GM18951 (cell line): ENCODE results near the gene GRB2.

Experiments
- POLR2A ChIP-seq: IDR thresholded peaks from 4 replicates; pipeline ENCODE4 v1.6.1; 2011; ENCODE audit warnings: mild to moderate bottlenecking; ENCODE audit not compliant: insufficient read length, insufficient read depth; ENCODE audit errors: extremely low read depth
- in situ Hi-C: fragments of 300-500 bp; cut with MboI; formaldehyde crosslinking; loops from one replicate; pipeline ENCODE4 v1.12.0; 2022; ENCODE audit warnings: low sequenced_read_pairs, mixed read lengths, inconsistent platforms; ENCODE audit not compliant: unreplicated experiment

The GRB2 gene

DNA sequence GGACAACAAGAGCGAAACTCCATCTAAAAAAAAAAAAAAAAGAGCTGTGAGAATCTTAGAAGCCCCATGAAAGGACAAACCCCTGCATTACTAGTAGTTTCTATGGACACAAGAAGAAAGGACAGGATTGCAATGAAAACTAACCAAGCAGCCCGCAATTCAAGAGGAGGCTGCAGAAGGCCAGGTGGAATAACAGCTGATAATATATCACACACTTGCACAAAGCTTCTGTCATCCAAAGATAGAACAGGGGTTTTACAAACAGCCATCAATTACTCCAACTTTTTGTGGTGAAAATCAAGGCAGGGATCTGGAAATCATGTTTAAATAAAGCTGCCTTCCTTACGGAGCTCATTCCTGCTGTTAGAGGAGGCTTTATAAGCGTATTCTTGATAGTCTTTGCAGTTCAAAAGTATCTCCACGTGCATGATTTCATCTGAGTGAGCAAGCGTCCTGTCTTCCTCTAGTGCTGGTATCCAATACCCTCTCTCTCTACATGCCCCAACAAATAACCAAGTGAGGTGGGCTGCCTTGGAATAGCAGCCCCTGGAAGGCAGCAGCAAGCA, 27.8 kb upstream of the GRB2 start:
- no peak for TF ChIP-seq POLR2A
- in situ Hi-C loops, result no loop called here

DNA sequence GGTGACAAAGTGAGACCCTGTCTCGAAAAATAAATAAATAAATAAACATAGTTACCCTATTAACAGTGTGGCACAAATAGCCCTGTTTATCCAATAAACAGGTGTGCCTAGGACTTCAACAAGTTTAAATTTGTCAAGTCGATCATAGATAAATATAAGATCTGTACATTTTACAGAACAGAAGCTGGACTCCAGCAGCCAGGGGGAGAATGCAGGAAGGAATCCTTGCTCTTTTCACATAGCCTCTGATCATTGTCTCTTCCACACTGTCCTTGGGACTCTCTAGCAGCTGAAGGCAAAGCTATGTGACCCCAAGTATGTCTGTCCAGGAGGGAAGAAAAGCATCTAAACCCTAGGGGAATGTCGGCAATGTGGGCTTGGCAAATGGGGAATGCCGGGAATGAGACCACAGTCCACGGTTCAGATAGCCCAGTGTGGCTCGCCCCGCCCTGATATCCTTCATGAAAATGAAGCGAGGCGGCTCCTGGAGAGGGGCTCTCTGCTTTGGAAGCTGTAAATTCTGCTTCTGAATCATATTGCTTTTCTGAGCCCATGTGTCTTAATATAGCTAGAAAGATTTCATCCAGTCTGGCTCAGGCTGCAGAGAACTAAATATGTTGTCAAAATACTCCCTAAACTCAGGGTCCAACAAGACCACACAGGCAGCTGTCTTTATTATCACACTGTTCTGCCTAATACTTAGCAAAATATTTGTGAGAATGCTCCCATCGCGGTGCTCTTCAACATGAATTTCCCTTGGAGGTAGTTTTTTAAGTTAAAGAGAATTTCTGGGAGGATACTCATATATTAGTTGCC, 24.9 kb upstream of the GRB2 start:
- in situ Hi-C loops, result no loop called here
- TF ChIP-seq POLR2A, result no peak

GRCh38 chr17:75428543-75429469, 23.3 kb upstream of the GRB2 start:
- TF ChIP-seq POLR2A, result no peak
- in situ Hi-C loops, result no loop called here

GRCh38 chr17:75418531-75418930, 13.1 kb upstream of the GRB2 start:
- in situ Hi-C loops, result no loop called here
- TF ChIP-seq POLR2A, result no peak

GRCh38 chr17:75417054-75417580, 11.6 kb upstream of the GRB2 start:
- in situ Hi-C loops, result no loop called here

DNA sequence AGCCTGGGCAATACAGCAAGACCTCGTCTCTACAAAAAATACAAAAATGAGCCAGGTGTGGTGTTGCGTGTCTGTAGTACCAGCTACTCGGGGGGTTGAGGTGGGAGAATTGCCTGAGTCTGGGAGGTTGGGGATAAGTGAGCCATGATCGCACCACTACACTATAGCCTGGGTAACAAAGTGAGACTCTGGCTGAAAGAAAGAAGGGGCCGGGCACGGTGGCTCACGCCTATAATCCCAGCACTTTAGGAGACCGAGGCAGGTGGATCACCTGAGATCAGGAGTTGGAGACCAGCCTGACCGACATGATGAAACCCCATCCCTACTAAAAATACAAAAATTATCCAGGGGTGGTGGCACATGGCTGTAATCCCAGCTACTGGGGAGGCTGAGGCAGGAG, 10.5 kb upstream of the GRB2 start:
- no peak for TF ChIP-seq POLR2A
- in situ Hi-C loops, result no loop called here

More at GRCh38 chr17:75417054-75417580, 11.6 kb upstream of the GRB2 start:
- no peak for TF ChIP-seq POLR2A

DNA sequence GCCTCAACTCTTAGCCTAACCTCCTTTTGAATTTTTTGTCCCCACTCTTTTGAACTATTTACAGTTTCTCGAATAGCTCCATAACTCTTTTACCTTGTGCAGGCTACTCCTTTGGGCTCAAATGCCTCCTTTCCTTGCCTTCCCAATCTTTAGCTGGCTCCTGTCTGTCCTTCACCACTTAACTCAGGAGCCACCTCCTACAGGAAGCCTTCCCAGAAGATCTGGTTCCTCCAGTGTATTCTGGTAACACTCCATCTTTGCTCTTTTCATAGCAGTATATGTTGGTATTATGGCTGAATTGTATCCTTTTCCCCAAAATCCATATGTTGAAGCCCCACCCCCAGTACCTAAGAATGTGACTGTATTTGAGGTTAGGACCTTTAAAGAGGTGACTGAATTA, 9.0 kb upstream of the GRB2 start:
- in situ Hi-C loops, result no loop called here
- no peak for TF ChIP-seq POLR2A

DNA sequence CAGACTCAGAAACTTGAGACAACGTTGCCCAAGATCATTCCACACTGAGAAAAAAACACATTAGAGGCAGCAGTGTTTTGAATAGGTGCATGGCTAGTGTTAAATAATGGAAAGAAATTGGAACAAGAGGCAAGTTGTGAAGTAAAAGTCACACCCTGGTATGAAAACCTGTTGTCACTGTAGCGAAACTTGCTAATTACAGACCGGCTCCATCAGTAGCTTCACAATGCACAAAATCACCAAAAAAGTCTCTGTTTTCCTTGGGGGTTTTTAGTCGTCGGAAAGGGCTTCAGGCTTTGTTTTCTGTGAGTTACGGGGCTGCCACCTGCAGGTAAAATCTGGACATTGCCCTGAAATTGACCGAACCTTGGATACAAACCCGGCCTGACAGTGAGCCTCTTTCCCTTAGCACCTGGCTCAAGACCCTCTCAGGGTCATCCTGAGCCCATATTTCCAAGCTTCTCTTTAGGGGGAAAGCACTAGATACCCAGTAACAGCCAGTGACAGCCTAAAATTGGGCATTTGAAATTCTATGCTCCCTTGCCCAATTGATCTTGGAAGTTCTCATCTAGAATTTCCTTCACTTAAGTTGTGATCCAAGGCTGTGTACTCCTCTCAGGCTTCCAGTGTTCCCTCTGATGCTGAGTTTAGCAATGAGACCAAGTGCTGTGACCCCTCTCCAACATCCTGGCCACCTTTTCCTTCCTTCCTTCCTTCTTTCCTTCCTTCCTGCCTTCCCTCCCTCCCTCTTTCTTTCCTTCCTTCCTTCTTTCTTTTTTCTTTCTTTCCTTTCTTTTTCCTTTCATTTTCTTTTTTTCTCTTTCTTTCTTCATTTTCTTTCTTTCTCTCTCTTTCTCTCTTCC, 7.2 kb upstream of the GRB2 start:
- in situ Hi-C loops, result no loop called here
- no peak for TF ChIP-seq POLR2A

DNA sequence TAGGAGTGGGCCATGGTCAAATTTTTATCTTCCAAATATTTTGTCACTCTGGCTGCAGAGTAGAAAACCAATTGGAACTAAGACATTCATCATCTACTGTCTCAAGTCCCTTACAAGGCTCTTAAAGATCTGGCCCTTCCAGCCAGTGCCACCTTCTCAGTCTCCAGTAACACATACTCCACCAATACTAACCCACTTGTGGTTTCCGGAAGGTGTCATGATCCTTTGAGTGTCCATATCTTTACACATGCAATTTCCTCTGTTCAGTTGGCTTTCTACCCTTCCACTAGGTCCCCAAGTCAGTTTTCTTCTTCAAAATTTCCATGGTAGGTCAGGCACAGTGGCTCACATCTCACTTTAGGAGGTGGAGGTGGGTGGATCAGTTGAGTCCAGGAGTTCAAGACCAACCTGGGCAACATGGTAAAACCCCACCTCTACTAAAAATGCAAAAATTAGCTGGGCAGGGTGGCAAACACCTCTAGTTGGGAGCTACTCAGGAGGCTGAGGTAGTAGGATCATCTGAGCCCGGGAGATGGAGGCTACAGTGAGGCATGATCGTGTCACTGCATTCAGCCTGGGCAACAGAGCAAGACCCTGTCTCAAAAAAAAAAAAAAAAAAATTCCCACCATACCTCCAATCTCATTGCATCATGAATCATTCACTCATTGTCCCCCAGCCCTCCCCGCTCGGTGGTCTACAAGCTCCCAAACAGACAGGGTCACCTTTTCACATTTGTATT, 6.0 kb upstream of the GRB2 start:
- in situ Hi-C loops, result no loop called here
- TF ChIP-seq POLR2A, result no peak

DNA sequence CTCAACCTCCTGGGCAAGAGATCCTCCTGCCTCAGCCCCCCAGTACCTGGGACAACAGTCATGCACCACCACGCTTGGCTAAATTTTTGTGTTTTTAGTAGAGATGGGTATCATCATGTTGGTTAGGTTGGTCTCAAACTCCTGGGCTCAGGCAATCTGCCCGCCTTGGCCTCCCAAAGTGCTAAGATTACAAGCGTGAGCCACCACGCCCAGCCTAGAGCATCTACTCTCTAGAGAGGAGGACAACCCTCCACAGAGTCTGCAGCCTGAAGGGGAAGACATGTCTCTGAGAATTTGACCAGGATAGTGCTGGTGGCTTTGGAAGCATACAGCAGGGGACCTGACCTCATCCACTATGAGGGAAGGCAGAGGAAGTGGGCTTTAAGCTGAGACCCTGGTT, 4.7 kb upstream of the GRB2 start:
- TF ChIP-seq POLR2A, result no peak
- in situ Hi-C loops, result no loop called here

DNA sequence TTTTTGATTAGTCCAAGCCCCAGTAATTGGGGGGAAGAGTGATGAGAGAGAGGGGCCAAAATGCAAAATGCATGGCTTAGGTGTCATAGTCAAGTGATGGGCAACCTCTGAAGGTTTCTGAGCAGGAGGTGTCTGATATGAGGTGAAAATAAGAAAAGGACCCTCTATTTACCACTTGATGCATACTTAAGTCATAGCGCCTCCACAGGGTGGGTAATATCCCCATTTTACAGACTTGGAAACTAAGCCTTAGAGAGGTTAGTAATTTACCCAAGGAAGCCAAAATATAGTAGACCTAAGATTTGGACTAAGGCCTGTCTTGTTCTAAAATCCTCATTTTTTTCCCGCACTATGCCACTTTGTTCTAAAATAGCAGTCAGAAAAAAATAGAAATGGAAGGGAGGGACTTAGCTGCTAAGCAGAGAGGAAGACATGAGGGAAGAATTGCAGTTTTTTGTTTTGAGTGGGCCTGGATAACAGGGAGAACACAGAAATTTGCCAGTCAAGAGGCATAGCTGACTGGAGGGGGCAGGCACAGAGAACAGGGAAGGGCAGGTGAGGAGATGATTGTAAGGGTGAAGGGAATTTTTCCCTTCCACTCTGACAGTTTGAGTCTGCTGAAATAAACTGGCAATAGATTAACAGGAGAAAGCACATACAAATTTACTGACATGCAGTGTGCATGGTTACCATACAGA, 2.3 kb upstream of the GRB2 start:
- TF ChIP-seq POLR2A, result no peak
- in situ Hi-C loops, result no loop called here

GRCh38 chr17:75406222-75406615, 741 bp upstream of the GRB2 start:
- in situ Hi-C loops, result no loop called here
- no peak for TF ChIP-seq POLR2A
